HCT116 (cell line): ENCODE results near the gene MTHFSD. TPM values are rescaled to one million over a fixed set of nuclear protein-coding genes. Genes with fewer than 3 reads are reported as not detected.

Experiments
- ATAC-seq: fragments of 200-7000 bp; cut with Tn5 transposase; 2 replicates; pipeline ENCODE4 v1.9.1; 2020; ENCODE audit warnings: mild to moderate bottlenecking, moderate library complexity
- BruUV-seq: library from RNA; stranded (reverse); fragments of 400-500 nt; replicated peaks from 2 replicates; lab custom pipeline; 2021; lab: Mats Ljungman, UMichigan
- CTCF ChIA-PET: fragments of 300-600 bp; sonication (Branson Sonifier 250); formaldehyde crosslinking; loops from one replicate; lab custom pipeline; 2021; ENCODE audit warnings: antibody characterized with exemption; lab: Charles Lee
- POLR2A ChIA-PET: fragments of 300-600, 350-600 bp; sonication (Branson Sonifier 250); formaldehyde crosslinking; loops from one replicate; lab custom pipeline; 2021; ENCODE audit warnings: antibody characterized with exemption; lab: Charles Lee
- RAD21 ChIA-PET, 2 experiments: fragments of 300-600 bp; sonication (Branson Sonifier 250); formaldehyde crosslinking; loops; one replicate each; lab custom pipeline; 2023; ENCODE audit warnings: low total read pairs in 2 of 2; ENCODE audit not compliant: uncharacterized antibody in 2 of 2, unreplicated experiment in 2 of 2, low non-redundant PET in 1 of 2; lab: Charles Lee
- DNase-seq: peaks from one replicate; pipeline ENCODE4 v3.0.0-alpha.2; 2010; ENCODE audit warnings: low read depth, low spot score
- H2AFZ ChIP-seq: fragments of 200-600 bp; shearing (Covaris generic), sonication (generic); 2 replicates; pipeline ENCODE4 v1.6.1; 2017; ENCODE audit warnings: low read depth, mixed run types, mixed read lengths, antibody characterized with exemption, low read length; ENCODE audit not compliant: poor library complexity, severe bottlenecking
- H3K27ac ChIP-seq: 2 replicates; pipeline ENCODE4 v1.5.1; 2012; ENCODE audit warnings: low read depth, low read length
- H3K27me3 ChIP-seq: fragments of 200-600 bp; sonication (generic); 2 replicates; pipeline ENCODE4 v1.6.1; 2016; ENCODE audit warnings: mixed run types, low read length, mixed read lengths; ENCODE audit not compliant: insufficient read depth
- H3K36me3 ChIP-seq, 2 experiments: fragments of 200-500 bp in 1 of 2; fragments of 200-600 bp in 1 of 2; sonication (Bioruptor generic) in 1 of 2; sonication (generic) in 1 of 2; 2 replicates each; pipeline versions ENCODE4 v1.5.1 to v1.6.1; 2014 to 2016; ENCODE audit warnings: low read length in 2 of 2, inconsistent platforms in 1 of 2, mixed read lengths in 1 of 2, mixed run types in 1 of 2; ENCODE audit not compliant: insufficient read depth in 2 of 2, control insufficient read depth in 1 of 2
- H3K4me1 ChIP-seq, 2 experiments: fragments of 200-600 bp in 1 of 2; sonication (generic) in 1 of 2; 2 replicates each; pipeline versions ENCODE4 v1.5.1 to v1.6.1; 2012 to 2017; ENCODE audit warnings: low read length in 2 of 2, inconsistent platforms in 1 of 2, mild to moderate bottlenecking in 1 of 2, mixed read lengths in 1 of 2, mixed run types in 1 of 2, moderate library complexity in 1 of 2; ENCODE audit not compliant: insufficient read depth in 2 of 2, control insufficient read depth in 1 of 2
- H3K4me2 ChIP-seq: fragments of 200-600 bp; sonication (generic); 2 replicates; pipeline ENCODE4 v1.6.1; 2017; ENCODE audit warnings: mixed run types, low read length, mixed read lengths
- H3K4me3 ChIP-seq, 2 experiments: fragments of 200-600 bp in 1 of 2; sonication (generic) in 1 of 2; replicated peaks in 1 of 2; 2 replicates each; pipeline ENCODE4 v1.5.1; 2011 to 2016; ENCODE audit warnings: low read length in 2 of 2, control low read depth in 1 of 2, low read depth in 1 of 2, mild to moderate bottlenecking in 1 of 2, mixed read lengths in 1 of 2, mixed run types in 1 of 2
- H3K79me2 ChIP-seq: fragments of 200-600 bp; sonication (generic); 2 replicates; pipeline ENCODE4 v1.6.1; 2017; ENCODE audit warnings: mild to moderate bottlenecking, mixed run types, low read length, moderate library complexity, mixed read lengths; ENCODE audit not compliant: insufficient read depth
- H3K9ac ChIP-seq: fragments of 200-600 bp; sonication (generic); 2 replicates; pipeline ENCODE4 v1.6.1; 2016; ENCODE audit warnings: low read length, mixed read lengths
- H3K9me2 ChIP-seq: fragments of 200-600 bp; sonication (generic), shearing (Covaris generic); 2 replicates; pipeline ENCODE4 v1.6.1; 2017; ENCODE audit warnings: mixed run types, mild to moderate bottlenecking, moderate library complexity; ENCODE audit not compliant: insufficient read depth
- H3K9me3 ChIP-seq, 2 experiments: fragments of 200-500 bp in 1 of 2; fragments of 200-600 bp in 1 of 2; sonication (Bioruptor generic) in 1 of 2; sonication (generic) in 1 of 2; 2 replicates each; pipeline ENCODE4 v1.6.1; 2014 to 2017; ENCODE audit warnings: low read length in 2 of 2, mixed read lengths in 2 of 2, inconsistent platforms in 1 of 2, low read depth in 1 of 2, mild to moderate bottlenecking in 1 of 2, mixed run types in 1 of 2, moderate library complexity in 1 of 2; ENCODE audit not compliant: control insufficient read depth in 1 of 2, insufficient read depth in 1 of 2
- H4K20me1 ChIP-seq: fragments of 200-600 bp; sonication (generic), shearing (Covaris generic); 2 replicates; pipeline ENCODE4 v1.6.1; 2017; ENCODE audit warnings: mixed run types, mild to moderate bottlenecking, moderate library complexity; ENCODE audit not compliant: insufficient read depth
- ATF3 ChIP-seq: IDR thresholded peaks from 2 replicates; pipeline ENCODE4 v1.6.1; 2012
- CBX3 ChIP-seq: IDR thresholded peaks from 2 replicates; pipeline ENCODE4 v1.6.1; 2012; ENCODE audit warnings: low read depth
- CEBPB ChIP-seq: IDR thresholded peaks from 2 replicates; pipeline ENCODE4 v1.6.1; 2012; ENCODE audit warnings: low read depth
- CTCF ChIP-seq, 3 experiments: fragments of 200-600 bp in 1 of 3; sonication (generic) in 1 of 3; IDR thresholded peaks in 2 of 3; conservative IDR thresholded peaks in 1 of 3; 2 replicates each; pipeline ENCODE4 v1.5.1; 2012 to 2017; ENCODE audit warnings: low read depth in 2 of 3, low read length in 2 of 3, antibody characterized with exemption in 1 of 3, borderline replicate concordance in 1 of 3, control low read depth in 1 of 3, mild to moderate bottlenecking in 1 of 3, mixed read lengths in 1 of 3, mixed run types in 1 of 3, moderate library complexity in 1 of 3; ENCODE audit not compliant: insufficient read depth in 1 of 3
- ELF1 ChIP-seq: IDR thresholded peaks from 2 replicates; pipeline ENCODE4 v1.6.1; 2012; ENCODE audit warnings: low read depth, borderline replicate concordance
- EZH2 ChIP-seq: fragments of 200-600 bp; sonication (generic); IDR thresholded peaks from 2 replicates; pipeline ENCODE4 v1.6.1; 2017; ENCODE audit warnings: antibody characterized with exemption, mixed run types
- EZH2phosphoT487 ChIP-seq: fragments of 200-600 bp; IDR thresholded peaks from 2 replicates; pipeline ENCODE4 v1.6.1; 2018; ENCODE audit warnings: antibody characterized with exemption, borderline replicate concordance
- FOSL1 ChIP-seq: IDR thresholded peaks from 2 replicates; pipeline ENCODE4 v1.6.1; 2012; ENCODE audit warnings: low read depth
- JUND ChIP-seq: IDR thresholded peaks from 2 replicates; pipeline ENCODE4 v1.6.1; 2012
- MAX ChIP-seq: IDR thresholded peaks from 2 replicates; pipeline ENCODE4 v1.6.1; 2012
- POLR2A ChIP-seq: IDR thresholded peaks from 2 replicates; pipeline ENCODE4 v1.7.0; 2011; ENCODE audit warnings: borderline replicate concordance; ENCODE audit not compliant: insufficient read depth, insufficient read length; ENCODE audit errors: extremely low read depth
- RAD21 ChIP-seq: IDR thresholded peaks from 2 replicates; pipeline ENCODE4 v1.6.1; 2012; ENCODE audit warnings: low read depth, mild to moderate bottlenecking
- SIN3A ChIP-seq: IDR thresholded peaks from 2 replicates; pipeline ENCODE4 v1.6.1; 2012; ENCODE audit warnings: low read depth
- SRF ChIP-seq: IDR thresholded peaks from 2 replicates; pipeline ENCODE4 v1.6.1; 2012; ENCODE audit warnings: low read depth
- YY1 ChIP-seq: IDR thresholded peaks from 2 replicates; pipeline ENCODE4 v1.6.1; 2011; ENCODE audit warnings: low read length, low read depth, moderate library complexity, mild to moderate bottlenecking; ENCODE audit not compliant: insufficient replicate concordance; ENCODE audit errors: extremely low read depth
- ZBTB33 ChIP-seq: IDR thresholded peaks from 2 replicates; pipeline ENCODE4 v1.6.1; 2011; ENCODE audit warnings: mild to moderate bottlenecking, low read length, moderate library complexity; ENCODE audit not compliant: insufficient replicate concordance; ENCODE audit errors: extremely low read depth
- ZNF274 ChIP-seq: fragments of 200-500 bp; sonication (Bioruptor generic); IDR thresholded peaks from 2 replicates; pipeline ENCODE4 v1.6.1; 2014; ENCODE audit warnings: mild to moderate bottlenecking, low read depth, low read length, inconsistent platforms
- intact Hi-C: fragments of 100-400 bp; cut with micrococcal nuclease; formaldehyde crosslinking; loops from 2 replicates; pipeline ENCODE4 v1.10.0; 2022
- total RNA-seq: library from RNA; stranded (reverse); gene quantifications from one replicate; pipeline ENCODE4 v1.2.1, GENCODE V29; 2021; ENCODE audit not compliant: unreplicated experiment

Gene MTHFSD
- total RNA-seq, 1 experiment from 2014 or later, result 33.1 TPM

GRCh38 chr16:86538196-86538780 is 16.7 kb downstream of the MTHFSD start:
- no TSS peak for BruUV-seq
- Histone ChIP-seq H3K9me2 (no peaks in the 10 kb centered on the region), H3K9me3 (no peaks in the 10 kb centered on the region), H4K20me1 (no peaks in the 10 kb centered on the region), H3K4me2 (no peak overlapping the region), H3K9ac (no peak overlapping the region), H3K79me2 (no peaks in the 10 kb centered on the region), H3K4me3 (no peak overlapping the region), H3K27me3 (no peaks in the 10 kb centered on the region), H3K4me1 (no peaks in the 10 kb centered on the region), H3K27ac (no peak overlapping the region), H2AFZ (no peak overlapping the region), H3K36me3 (peaks cover 25 to 30% of the 10 kb centered on the region in 2 experiments)
- no peak for DNase-seq
- TF ChIP-seq MAX (no peak), EZH2phosphoT487 (no peak), CTCF (IDR thresholded peaks at IDR 0.05 in 2 of 3, conservative IDR thresholded peaks at IDR 0.05 in 1 of 3; ENCODE audit: borderline replicate concordance in 1 of 3, insufficient read depth in 1 of 3, low read depth in 2 of 3, low read length in 2 of 3) (no peak), CBX3 (no peak), ATF3 (no peak), FOSL1 (no peak), EZH2 (no peak), JUND (no peak), YY1 (no peak), SRF (no peak), CEBPB (no peak), RAD21 (no peak), SIN3A (no peak), POLR2A (no peak), ELF1 (no peak), ZNF274 (no peak), ZBTB33 (no peak)
- ChIA-PET CTCF (no interaction called here), RAD21 (no interaction called here), POLR2A (no interaction called here)
- intact Hi-C loops, result no loop called here
- no peak for ATAC-seq
